H1 (cell line): Measurements from ENCODE around the gene PEPD. TPM values are rescaled to one million over a fixed set of nuclear protein-coding genes. Genes with fewer than 3 reads are reported as not detected.

ENCODE experiments used
- CTCF ChIA-PET: fragments of 300-600 bp; sonication (Branson Sonifier 250); formaldehyde crosslinking; loops from one replicate; lab custom pipeline; 2021; ENCODE audit not compliant: partially characterized antibody; lab: Charles Lee
- POLR2A ChIA-PET: fragments of 300-600 bp; sonication (Branson Sonifier 250); formaldehyde crosslinking; loops from one replicate; lab custom pipeline; 2021; ENCODE audit warnings: inconsistent platforms; ENCODE audit not compliant: partially characterized antibody; lab: Charles Lee
- DNase-seq, 2 experiments: peaks; one replicate each; pipeline versions ENCODE4 v3.0.0 to v3.0.0-alpha.2; 2010 to 2022; ENCODE audit warnings: low spot score in 2 of 2, low read depth in 1 of 2, mixed read lengths in 1 of 2
- FAIRE-seq: peaks from 2 replicates; lab custom pipeline; 2011; peaks lifted over from hg19 to GRCh38; lab: Jason Lieb, UNC
- H2AFZ ChIP-seq: 2 replicates; pipeline ENCODE4 v1.8.1; 2012; ENCODE audit warnings: low read length, inconsistent platforms
- H2AK5ac ChIP-seq: 2 replicates; pipeline ENCODE4 v1.6.1; 2013; ENCODE audit warnings: low read depth, low read length
- H2BK120ac ChIP-seq: replicated peaks from 2 replicates; pipeline ENCODE3; 2013; ENCODE audit warnings: low read depth, low read length, inconsistent platforms
- H2BK12ac ChIP-seq: 2 replicates; pipeline ENCODE4 v1.6.1; 2013; ENCODE audit warnings: low read depth, low read length
- H2BK15ac ChIP-seq: 2 replicates; pipeline ENCODE4 v1.6.1; 2013; ENCODE audit warnings: low read length
- H2BK20ac ChIP-seq: 2 replicates; pipeline ENCODE4 v1.6.1; 2013; ENCODE audit warnings: low read length
- H2BK5ac ChIP-seq: 2 replicates; pipeline ENCODE4 v1.6.1; 2013; ENCODE audit warnings: low read depth, low read length
- H3K14ac ChIP-seq: 2 replicates; pipeline ENCODE4 v1.6.1; 2013; ENCODE audit warnings: inconsistent platforms; ENCODE audit not compliant: insufficient read length
- H3K18ac ChIP-seq: 2 replicates; pipeline ENCODE4 v1.6.1; 2013; ENCODE audit warnings: low read length; ENCODE audit errors: extremely low read depth
- H3K23ac ChIP-seq: 2 replicates; pipeline ENCODE4 v1.6.1; 2013; ENCODE audit warnings: inconsistent platforms; ENCODE audit not compliant: insufficient read length
- H3K23me2 ChIP-seq: 2 replicates; pipeline ENCODE4 v1.6.1; 2013; ENCODE audit warnings: low read depth, low read length
- H3K27ac ChIP-seq: 2 replicates; pipeline ENCODE4 v1.6.1; 2011; ENCODE audit warnings: low read depth, low read length, inconsistent platforms
- H3K27me3 ChIP-seq, 4 experiments: replicated peaks in 1 of 4; 1 replicate in 1 of 4; 2 replicates in 3 of 4; pipeline versions ENCODE4 v1.6.1 to v1.8.1; 2011 to 2013; ENCODE audit warnings: low read length in 3 of 4, mild to moderate bottlenecking in 3 of 4, inconsistent platforms in 2 of 4, mixed read lengths in 2 of 4, moderate library complexity in 1 of 4; ENCODE audit not compliant: control insufficient read depth in 3 of 4, insufficient read depth in 3 of 4; ENCODE audit errors: extremely low read depth in 1 of 4
- H3K36me3 ChIP-seq, 4 experiments: 2 replicates each; pipeline versions ENCODE4 v1.6.1 to v1.8.1; 2011 to 2013; ENCODE audit warnings: mild to moderate bottlenecking in 4 of 4, low read length in 3 of 4, moderate library complexity in 2 of 4, control low read depth in 1 of 4, inconsistent platforms in 1 of 4; ENCODE audit not compliant: insufficient read depth in 4 of 4, control insufficient read depth in 2 of 4
- H3K4ac ChIP-seq: replicated peaks from 2 replicates; pipeline ENCODE3; 2013; ENCODE audit warnings: low read length, low read depth, mixed read lengths, inconsistent platforms; ENCODE audit not compliant: insufficient read length
- H3K4me1 ChIP-seq, 4 experiments: replicated peaks in 1 of 4; 1 replicate in 1 of 4; 2 replicates in 3 of 4; pipeline versions ENCODE4 v1.6.1 to v1.8.1; 2011 to 2013; ENCODE audit warnings: low read length in 3 of 4, inconsistent platforms in 2 of 4, mixed read lengths in 1 of 4; ENCODE audit not compliant: insufficient read depth in 4 of 4, control insufficient read depth in 3 of 4
- H3K4me2 ChIP-seq, 2 experiments: 2 replicates each; pipeline versions ENCODE4 v1.6.1 to v1.8.1; 2011 to 2013; ENCODE audit warnings: low read depth in 2 of 2, low read length in 2 of 2, control low read depth in 1 of 2, inconsistent platforms in 1 of 2, mild to moderate bottlenecking in 1 of 2; ENCODE audit not compliant: insufficient read depth in 1 of 2
- H3K4me3 ChIP-seq, 4 experiments: fragments of 200-600, 300-600 bp in 1 of 4; sonication (generic), shearing (Covaris generic), sonication (Bioruptor Twin) in 1 of 4; 2 replicates each; pipeline versions ENCODE4 v1.5.1 to v1.8.1; 2011 to 2016; ENCODE audit warnings: low read length in 4 of 4, low read depth in 3 of 4, control low read depth in 2 of 4, inconsistent platforms in 2 of 4, mild to moderate bottlenecking in 2 of 4, mixed read lengths in 1 of 4, moderate library complexity in 1 of 4; ENCODE audit not compliant: insufficient read depth in 2 of 4; ENCODE audit errors: extremely low read depth in 1 of 4
- H3K56ac ChIP-seq: replicated peaks from 2 replicates; pipeline ENCODE3; 2013; ENCODE audit warnings: low read depth, mild to moderate bottlenecking, mixed read lengths, low read length, inconsistent platforms; ENCODE audit not compliant: insufficient read length
- H3K79me1 ChIP-seq: 2 replicates; pipeline ENCODE4 v1.6.1; 2013; ENCODE audit warnings: low read depth, low read length, control low read depth
- H3K79me2 ChIP-seq, 2 experiments: 2 replicates each; pipeline versions ENCODE4 v1.6.1 to v1.8.1; 2012 to 2013; ENCODE audit warnings: low read length in 2 of 2, mild to moderate bottlenecking in 2 of 2, inconsistent platforms in 1 of 2; ENCODE audit not compliant: insufficient read depth in 2 of 2, control insufficient read depth in 1 of 2
- H3K9ac ChIP-seq, 4 experiments: replicated peaks in 1 of 4; 1 replicate in 1 of 4; 2 replicates in 3 of 4; pipeline versions ENCODE4 v1.6.1 to v1.8.1; 2011 to 2013; ENCODE audit warnings: low read depth in 3 of 4, low read length in 3 of 4, control low read depth in 2 of 4, mild to moderate bottlenecking in 2 of 4, moderate library complexity in 2 of 4, inconsistent platforms in 1 of 4; ENCODE audit errors: extremely low read depth in 1 of 4
- H3K9me3 ChIP-seq, 2 experiments: 2 replicates each; pipeline versions ENCODE4 v1.6.1 to v1.8.1; 2012 to 2013; ENCODE audit warnings: mild to moderate bottlenecking in 2 of 2, moderate library complexity in 2 of 2, control low read depth in 1 of 2, inconsistent platforms in 1 of 2, low read depth in 1 of 2, low read length in 1 of 2, mixed read lengths in 1 of 2; ENCODE audit not compliant: insufficient read depth in 2 of 2
- H4K20me1 ChIP-seq, 2 experiments: replicated peaks in 1 of 2; 2 replicates each; pipeline versions ENCODE3 to v1.8.1; 2011 to 2013; ENCODE audit warnings: inconsistent platforms in 2 of 2, low read length in 2 of 2, mild to moderate bottlenecking in 1 of 2; ENCODE audit not compliant: insufficient read depth in 2 of 2, control insufficient read depth in 1 of 2
- H4K5ac ChIP-seq: 2 replicates; pipeline ENCODE4 v1.6.1; 2013; ENCODE audit warnings: low read length, low read depth, mixed read lengths, inconsistent platforms; ENCODE audit not compliant: insufficient read length
- H4K8ac ChIP-seq: 2 replicates; pipeline ENCODE4 v1.8.0; 2013; ENCODE audit warnings: mild to moderate bottlenecking, moderate library complexity, low read length, inconsistent platforms; ENCODE audit not compliant: insufficient read depth; ENCODE audit errors: extremely low read depth
- H4K91ac ChIP-seq: replicated peaks from 2 replicates; pipeline ENCODE3; 2013; ENCODE audit warnings: low read length, mixed read lengths, inconsistent platforms; ENCODE audit not compliant: insufficient read length
- BACH1 ChIP-seq: IDR thresholded peaks from 2 replicates; pipeline ENCODE4 v1.6.1; 2012; ENCODE audit warnings: low read length, improper control_type of control experiment
- CBX5 ChIP-seq: fragments of 300-800, 300-1000 bp; sonication (generic); IDR thresholded peaks from 2 replicates; pipeline ENCODE4 v1.7.1; 2016; ENCODE audit warnings: antibody characterized with exemption, low read length, low read depth
- EP300 ChIP-seq, 2 experiments: IDR thresholded peaks; 1 replicate in 1 of 2; 2 replicates in 1 of 2; pipeline ENCODE4 v1.6.1; 2011 to 2012; ENCODE audit warnings: low read depth in 2 of 2, low read length in 2 of 2, mild to moderate bottlenecking in 2 of 2, borderline replicate concordance in 1 of 2, inconsistent platforms in 1 of 2, moderate library complexity in 1 of 2
- POLR2A ChIP-seq, 2 experiments: IDR thresholded peaks; 1 replicate in 1 of 2; 2 replicates in 1 of 2; pipeline ENCODE4 v1.6.1; 2011; ENCODE audit warnings: low read depth in 2 of 2, low read length in 2 of 2, mild to moderate bottlenecking in 2 of 2; ENCODE audit errors: control extremely low read depth in 1 of 2
- SIN3A ChIP-seq, 2 experiments: IDR thresholded peaks in 1 of 2; conservative IDR thresholded peaks in 1 of 2; 2 replicates each; pipeline ENCODE4 v1.6.1; 2011 to 2012; ENCODE audit warnings: low read length in 2 of 2, improper control_type of control experiment in 1 of 2, low read depth in 1 of 2, mild to moderate bottlenecking in 1 of 2
- SIRT6 ChIP-seq: IDR thresholded peaks from one replicate; pipeline ENCODE4 v1.7.1; 2012; ENCODE audit warnings: low read length, inconsistent platforms
- WGBS, 2 experiments: shearing (Covaris generic) in 1 of 2; methylation state at CpG; one replicate each; pipeline versions ENCODE4 v1.1.6 to v1.1.7; 2013 to 2015; ENCODE audit warnings: low lambda C conversion rate in 2 of 2, mixed read lengths in 2 of 2, inconsistent platforms in 1 of 2, low coverage in 1 of 2, missing lambda C conversion rate in 1 of 2; ENCODE audit not compliant: insufficient replicate concordance in 2 of 2, insufficient coverage in 1 of 2, insufficient read length in 1 of 2; ENCODE audit errors: extremely low coverage in 1 of 2, missing lambda C conversion rate in 1 of 2; 5-methylcytosine and 5-hydroxymethylcytosine counted together
- polyA plus RNA-seq, 7 experiments: library from polyadenylated mRNA; depleted of rRNA in 3 of 7; stranded (reverse) in 5 of 7; unstranded in 2 of 7; fragments of >200 nt in 5 of 7; fragments of 200-250 nt in 2 of 7; gene quantifications; 1 replicate in 5 of 7; 2 replicates in 1 of 7; 4 replicates in 1 of 7; pipeline versions ENCODE4 v1.2.1 to v1.2.3, GENCODE V29; 2011 to 2013; ENCODE audit warnings: missing spikeins in 2 of 7, mixed read lengths in 2 of 7
- total RNA-seq: library from RNA; stranded (reverse); fragmentation: NEBNext Ultra II Directional; extraction: Animal tissue kit (Norgen Biotek cat#: 25700); gene quantifications from 2 replicates; pipeline ENCODE4 v1.2.1, GENCODE V29; 2021
- TF ChIP-seq, protein P1 (sequence below): IDR thresholded peaks from 2 replicates; pipeline ENCODE4 v1.6.1; 2012; ENCODE audit warnings: low read length, inconsistent platforms

Gene PEPD
- total and polyA plus RNA-seq, 2 of the 8 experiments (the other 6 are each of a cell fraction or from before 2014, with no cell fraction given) = 84.1 to 178 TPM

- peaks cover 0 to 3% of the 10 kb centered on the region in 2 experiments for H4K20me1 ChIP-seq
- no peak for FAIRE-seq
- no peak overlapping the region for H3K4ac ChIP-seq
- no peak overlapping the region for H3K4me3 ChIP-seq
- H2AFZ ChIP-seq = no peak overlapping the region
- no peak overlapping the region for H3K18ac ChIP-seq
- H3K4me2 ChIP-seq = no peak overlapping the region
- ChIA-PET POLR2A (no interaction called here), CTCF (interaction anchor here (1.0 kb wide), 1 partner anchor 22 kb away, joined by 3 read pairs; no protein-coding TSS in a partner anchor)
- H3K27ac ChIP-seq = no peak overlapping the region
- H2AK5ac ChIP-seq = no peak overlapping the region
- no peaks in the 10 kb centered on the region for H3K27me3 ChIP-seq
- no peak overlapping the region; the same call in 1 of the 2 replicates for H4K8ac ChIP-seq
- H3K9me3 ChIP-seq = no peaks in the 10 kb centered on the region
- H2BK15ac ChIP-seq = no peak overlapping the region
- H4K91ac ChIP-seq = no peak overlapping the region
- H3K23me2 ChIP-seq = no peaks in the 10 kb centered on the region
- H2BK20ac ChIP-seq = no peak overlapping the region
- H2BK120ac ChIP-seq = no peak overlapping the region
- H3K4me1 ChIP-seq = no peaks in the 10 kb centered on the region
- no peak overlapping the region for H3K9ac ChIP-seq
- 92% methylated on average over 6 of the region's 6 CpGs; no CpG with 5 or more reads in 1 of the 2 experiments for WGBS, 2 experiments
- H2BK5ac ChIP-seq = no peak overlapping the region
- H3K23ac ChIP-seq = no peak overlapping the region
- H3K79me1 ChIP-seq = no peaks in the 10 kb centered on the region
- no peak overlapping the region for H3K14ac ChIP-seq
- H3K79me2 ChIP-seq = no peaks in the 10 kb centered on the region
- DNase-seq = no peak
- H2BK12ac ChIP-seq = no peak overlapping the region
- H3K56ac ChIP-seq = no peak overlapping the region
- 0 out of 8 replicates have a peak, but pooled peaks cover 0 to 2% (median 0%) of the 10 kb centered on the region in 4 experiments for H3K36me3 ChIP-seq
- H4K5ac ChIP-seq = no peak overlapping the region
- TF ChIP-seq SIRT6 (no peak), SIN3A (conservative IDR thresholded peaks at IDR 0.05 in 1 of 2, IDR thresholded peaks at IDR 0.05 in 1 of 2; ENCODE audit: low read depth in 1 of 2, low read length in 2 of 2) (no peak), CBX5 (no peak), EP300 (IDR thresholded peaks at IDR 0.05; ENCODE audit: borderline replicate concordance in 1 of 2, low read depth in 2 of 2, low read length in 2 of 2) (no peak), BACH1 (no peak), POLR2A (IDR thresholded peaks at IDR 0.05; ENCODE audit: control extremely low read depth in 1 of 2, low read depth in 2 of 2, low read length in 2 of 2) (no peak)
- TF ChIP-seq, protein P1, sequence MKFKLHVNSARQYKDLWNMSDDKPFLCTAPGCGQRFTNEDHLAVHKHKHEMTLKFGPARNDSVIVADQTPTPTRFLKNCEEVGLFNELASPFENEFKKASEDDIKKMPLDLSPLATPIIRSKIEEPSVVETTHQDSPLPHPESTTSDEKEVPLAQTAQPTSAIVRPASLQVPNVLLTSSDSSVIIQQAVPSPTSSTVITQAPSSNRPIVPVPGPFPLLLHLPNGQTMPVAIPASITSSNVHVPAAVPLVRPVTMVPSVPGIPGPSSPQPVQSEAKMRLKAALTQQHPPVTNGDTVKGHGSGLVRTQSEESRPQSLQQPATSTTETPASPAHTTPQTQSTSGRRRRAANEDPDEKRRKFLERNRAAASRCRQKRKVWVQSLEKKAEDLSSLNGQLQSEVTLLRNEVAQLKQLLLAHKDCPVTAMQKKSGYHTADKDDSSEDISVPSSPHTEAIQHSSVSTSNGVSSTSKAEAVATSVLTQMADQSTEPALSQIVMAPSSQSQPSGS = no peak
These were observed 71.8 kb downstream of the PEPD start for GRCh38 chr19:33449799-33450198.
